GM15510 (cell line): ENCODE results near the gene ATOH1.

Experiments
- POLR2A ChIP-seq: IDR thresholded peaks from 3 replicates; pipeline ENCODE4 v1.6.1; 2011; ENCODE audit warnings: borderline replicate concordance; ENCODE audit not compliant: insufficient read length; ENCODE audit errors: extremely low read depth

The ATOH1 gene

GRCh38 chr4:93828332-93828994 lies at the start of gene ATOH1:
ATOH1 (plus strand) TSS chr4:93828753; CDS start chr4:93828927, 174 bp downstream.
- TF ChIP-seq POLR2A = no peak

DNA sequence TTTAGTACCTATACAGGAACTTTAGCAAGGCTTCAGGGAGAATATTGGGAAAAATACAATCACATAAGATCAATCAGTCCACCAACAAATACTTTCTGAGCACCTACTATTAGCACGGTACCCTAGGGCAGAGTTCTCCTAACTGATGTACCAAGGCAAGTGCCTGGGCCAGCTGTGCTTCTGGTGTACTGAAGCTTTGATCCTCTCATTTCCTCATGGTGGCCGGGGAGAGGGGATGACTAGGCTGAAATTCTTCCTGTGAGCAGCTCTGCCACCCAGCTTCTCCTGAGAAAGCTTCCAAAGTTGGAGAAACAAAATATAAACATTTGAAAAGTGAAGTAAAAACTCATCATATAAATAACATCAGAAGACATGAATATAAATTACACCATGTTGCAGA lies 49.3 kb upstream of the ATOH1 start:
- TF ChIP-seq POLR2A = no peak

GRCh38 chr4:93780080-93780479 lies 48.5 kb upstream of the ATOH1 start:
- TF ChIP-seq POLR2A = no peak

GRCh38 chr4:93781198-93781597 lies 47.4 kb upstream of the ATOH1 start:
- no peak for TF ChIP-seq POLR2A

DNA sequence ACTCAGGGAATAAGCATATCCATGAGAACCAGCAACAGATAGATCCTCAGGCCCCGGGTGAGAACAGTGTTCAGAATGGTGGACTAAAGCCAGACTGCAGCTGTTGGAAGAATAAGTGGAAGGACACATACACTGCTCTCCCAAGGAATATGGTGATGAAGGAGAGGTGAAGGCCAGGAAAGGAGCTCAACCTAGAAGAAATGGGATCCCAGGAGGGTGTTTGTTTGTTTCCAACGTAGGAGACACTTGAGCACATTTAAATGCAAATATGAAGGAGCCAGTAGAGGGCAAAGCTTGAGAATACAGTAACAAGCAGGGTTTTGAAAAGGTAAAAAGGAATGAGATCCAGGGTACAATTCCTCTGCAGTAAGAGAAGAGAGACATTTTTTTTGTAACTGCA lies 42.4 kb upstream of the ATOH1 start:
- TF ChIP-seq POLR2A = no peak

DNA sequence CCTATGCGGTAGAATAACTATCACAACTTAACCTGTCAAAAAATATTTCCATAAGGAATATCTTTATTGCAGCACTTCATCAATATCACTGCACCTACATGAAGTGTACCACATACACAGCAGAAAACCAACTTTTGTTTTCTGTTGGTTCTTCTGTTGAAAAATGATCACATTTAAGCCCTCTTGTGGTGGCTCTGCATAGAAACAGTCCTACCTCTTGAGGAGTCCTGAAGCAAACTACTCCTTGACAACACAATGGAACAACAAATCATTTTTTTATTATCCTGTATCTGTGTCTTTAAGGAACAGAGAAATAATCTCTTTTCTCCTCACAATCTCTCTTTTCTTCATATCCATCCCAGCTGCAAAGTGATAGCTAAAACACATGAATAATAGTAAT lies 39.8 kb upstream of the ATOH1 start:
- TF ChIP-seq POLR2A = no peak

- TF ChIP-seq POLR2A = no peak
Measured at GRCh38 chr4:93791570-93792195, 36.9 kb upstream of the ATOH1 start.

DNA sequence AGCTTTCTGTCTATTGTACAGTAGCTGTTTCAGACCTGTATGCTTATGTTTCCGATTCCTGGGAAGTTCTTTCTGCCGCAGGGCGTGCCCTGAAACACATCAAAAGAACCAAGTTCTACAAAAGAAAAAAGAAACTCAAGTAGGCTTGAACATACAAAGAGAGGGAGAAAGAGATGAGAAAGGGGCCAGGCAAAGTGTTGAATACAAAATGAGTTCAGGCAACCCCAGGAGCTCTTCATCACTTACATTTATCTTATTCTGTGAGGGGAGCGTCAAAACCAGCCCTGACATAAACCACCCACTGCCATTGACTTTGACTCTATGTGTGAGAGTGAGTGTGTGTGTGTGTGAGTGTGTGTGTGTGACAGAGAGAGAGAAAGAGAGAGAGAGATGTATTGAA lies 26.5 kb upstream of the ATOH1 start:
- no peak for TF ChIP-seq POLR2A

- TF ChIP-seq POLR2A = no peak
Measured at GRCh38 chr4:93809773-93810172, 18.8 kb upstream of the ATOH1 start.

GRCh38 chr4:93810340-93810992 lies 18.1 kb upstream of the ATOH1 start:
- no peak for TF ChIP-seq POLR2A

- TF ChIP-seq POLR2A = no peak
Measured at GRCh38 chr4:93813092-93813491, 15.5 kb upstream of the ATOH1 start.

GRCh38 chr4:93814141-93814540 lies 14.4 kb upstream of the ATOH1 start:
- no peak for TF ChIP-seq POLR2A

- TF ChIP-seq POLR2A = no peak
Measured at GRCh38 chr4:93814722-93815121, 13.8 kb upstream of the ATOH1 start.

DNA sequence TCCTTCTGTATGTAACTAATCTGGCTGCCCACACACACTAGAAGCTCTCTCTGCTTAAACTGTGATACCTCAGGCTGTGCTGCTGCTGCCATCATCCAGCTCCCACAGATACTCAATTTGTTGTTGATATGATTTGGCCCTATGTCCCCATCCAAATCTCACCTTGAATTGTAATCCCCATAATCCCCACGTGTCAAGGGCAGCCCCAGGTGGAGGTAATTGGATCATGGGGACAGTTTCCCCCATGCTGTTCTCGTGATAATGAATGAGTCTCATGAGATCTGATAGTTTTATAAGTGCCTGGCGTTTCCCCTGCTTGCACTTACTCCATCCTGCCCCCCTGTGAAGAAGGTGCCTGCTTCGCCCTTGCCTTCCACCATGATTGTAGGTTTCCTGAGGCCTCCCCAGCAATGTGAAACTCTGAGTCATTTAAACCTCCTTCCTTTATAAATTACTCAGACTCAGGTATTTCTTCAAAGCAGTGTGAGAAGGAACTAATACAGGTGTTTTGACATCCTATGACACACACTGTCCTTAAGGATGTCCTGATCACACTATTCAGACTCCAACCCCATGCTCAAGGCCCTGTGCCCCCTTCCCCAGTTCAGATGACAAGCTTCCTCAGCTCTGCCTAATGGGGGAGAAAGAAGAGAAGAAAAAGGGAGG lies 2.9 kb upstream of the ATOH1 start:
- no peak for TF ChIP-seq POLR2A

DNA sequence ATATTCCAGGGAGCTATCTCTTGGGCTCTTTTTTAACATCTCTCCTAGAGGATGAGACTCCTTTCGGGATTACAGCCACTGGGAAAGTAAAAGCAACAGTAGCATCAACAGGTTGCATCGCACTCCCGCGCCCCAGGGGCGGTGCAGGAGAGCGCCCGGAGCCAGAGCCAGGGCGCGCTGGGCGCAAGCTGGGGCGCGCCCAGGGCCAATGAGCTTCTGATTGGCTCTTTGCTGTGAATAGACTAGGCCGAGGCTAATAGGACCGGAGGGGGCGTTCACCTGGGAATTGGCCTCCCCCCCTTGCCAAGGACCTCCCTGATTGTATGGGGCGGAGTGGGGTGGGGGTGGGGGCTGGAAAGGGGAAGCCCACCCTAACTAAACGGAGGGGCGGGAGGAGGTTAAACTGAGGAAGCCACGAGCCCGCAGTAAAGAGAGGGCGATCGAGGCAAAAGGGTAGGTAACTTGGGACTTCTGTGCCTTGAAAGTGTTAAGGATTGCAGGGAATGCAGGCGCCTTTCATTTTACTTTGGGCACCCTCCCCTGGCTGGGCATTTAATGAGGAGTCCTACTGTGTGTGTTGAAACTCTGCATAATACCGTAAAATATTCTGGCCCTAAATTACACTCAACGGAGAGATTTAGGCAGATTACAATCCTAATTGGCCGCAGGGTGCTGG lies 1.1 kb upstream of the ATOH1 start:
- no peak for TF ChIP-seq POLR2A
